Cardiac muscle cell (in vitro differentiated cells and primary cell): ENCODE data around the gene AHDC1. TPM values are rescaled to one million over a fixed set of nuclear protein-coding genes. Genes with fewer than 3 reads are reported as not detected.
A peak's percentile ranks its signal among the peaks of the same experiment; 100 is the strongest.

Source experiments
- DNase-seq, 2 donors: peaks; one replicate each; pipeline versions ENCODE4 v3.0.0 to v3.0.0-alpha.2; 2010 to 2017; ENCODE audit warnings: low read depth in 1 of 2, low spot score in 1 of 2
- H3K27ac ChIP-seq: fragments of 200-600 bp; sonication (generic); 2 replicates; pipeline ENCODE4 v1.5.1; 2016
- H3K27me3 ChIP-seq: fragments of 200-600 bp; sonication (generic); 2 replicates; pipeline ENCODE4 v1.6.0; 2016; ENCODE audit warnings: control low read depth
- H3K36me3 ChIP-seq: fragments of 200-600 bp; sonication (generic); 2 replicates; pipeline ENCODE4 v1.5.1; 2016; ENCODE audit warnings: control low read depth
- H3K4me1 ChIP-seq: fragments of 200-600 bp; sonication (generic); 2 replicates; pipeline ENCODE4 v1.8.1; 2017; ENCODE audit warnings: low read depth, mild to moderate bottlenecking, mixed run types
- H3K4me3 ChIP-seq: fragments of 200-600 bp; sonication (generic); 2 replicates; pipeline ENCODE4 v1.5.1; 2016; ENCODE audit warnings: mild to moderate bottlenecking
- H3K9me3 ChIP-seq: fragments of 200-600 bp; sonication (generic); 2 replicates; pipeline ENCODE4 v1.5.1; 2017; ENCODE audit warnings: low read depth, mild to moderate bottlenecking, control low read depth
- polyA plus RNA-seq: library from polyadenylated mRNA; unstranded; fragments of >200 nt; fragmentation: Nextera tagmentation; extraction: Ambion mirVana; gene quantifications from 2 replicates; pipeline ENCODE4 v1.2.1, GENCODE V29; 2016
- total RNA-seq: library from RNA; depleted of rRNA; stranded (reverse); fragments of >200 nt; gene quantifications from 2 replicates; pipeline ENCODE4 v1.2.3, GENCODE V29; 2016
- TF ChIP-seq, protein P1 (sequence below): IDR thresholded peaks from 2 replicates; pipeline ENCODE4 v1.5.1; 2012; ENCODE audit warnings: low read depth, mild to moderate bottlenecking, low read length

AHDC1 gene
- total and polyA plus RNA-seq, 2 experiments from 2014 or later = 16.3 to 58.1 TPM

DNA sequence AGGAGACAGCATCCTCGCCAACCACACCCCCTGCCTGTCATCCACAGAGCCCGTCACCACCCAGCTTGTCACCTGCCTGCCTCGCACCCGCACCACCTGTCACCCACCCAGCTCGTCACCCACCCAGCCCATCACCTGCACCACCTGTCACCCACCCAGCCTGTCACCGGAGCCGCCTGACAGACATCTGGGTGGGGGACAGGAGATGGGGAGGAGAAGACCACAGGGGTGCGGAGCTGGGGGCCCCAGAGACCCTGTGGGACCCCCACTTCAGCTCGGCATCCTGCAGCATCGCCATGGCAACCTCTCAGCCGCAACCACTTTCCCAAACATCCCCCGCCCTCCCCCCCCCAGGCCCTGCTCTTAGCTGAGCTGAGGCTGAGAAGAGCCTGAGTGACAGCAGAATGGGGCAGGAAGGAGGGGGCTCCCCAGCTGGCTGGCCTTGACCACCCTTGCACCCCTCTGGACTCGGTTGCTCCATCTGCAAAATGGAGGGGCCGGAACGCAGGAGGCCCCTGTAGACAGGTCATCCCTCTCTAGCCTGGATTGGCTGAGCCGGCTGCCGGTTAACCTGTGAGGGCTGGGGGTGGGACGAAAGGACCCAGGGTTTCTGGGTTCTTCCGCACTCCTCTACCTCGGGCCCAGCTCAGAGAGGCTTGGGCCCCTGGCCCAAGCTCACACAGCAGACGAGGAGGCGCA lies 11.6 kb downstream of the AHDC1 start:
- H3K27me3 ChIP-seq = no peaks in the 10 kb centered on the region
- DNase-seq = no peak
- H3K9me3 ChIP-seq = no peaks in the 10 kb centered on the region
- H3K36me3 ChIP-seq = no peaks in the 10 kb centered on the region
- H3K4me3 ChIP-seq = no peak overlapping the region
- peaks cover 58% of the 10 kb centered on the region for H3K4me1 ChIP-seq
- TF ChIP-seq, protein P1, sequence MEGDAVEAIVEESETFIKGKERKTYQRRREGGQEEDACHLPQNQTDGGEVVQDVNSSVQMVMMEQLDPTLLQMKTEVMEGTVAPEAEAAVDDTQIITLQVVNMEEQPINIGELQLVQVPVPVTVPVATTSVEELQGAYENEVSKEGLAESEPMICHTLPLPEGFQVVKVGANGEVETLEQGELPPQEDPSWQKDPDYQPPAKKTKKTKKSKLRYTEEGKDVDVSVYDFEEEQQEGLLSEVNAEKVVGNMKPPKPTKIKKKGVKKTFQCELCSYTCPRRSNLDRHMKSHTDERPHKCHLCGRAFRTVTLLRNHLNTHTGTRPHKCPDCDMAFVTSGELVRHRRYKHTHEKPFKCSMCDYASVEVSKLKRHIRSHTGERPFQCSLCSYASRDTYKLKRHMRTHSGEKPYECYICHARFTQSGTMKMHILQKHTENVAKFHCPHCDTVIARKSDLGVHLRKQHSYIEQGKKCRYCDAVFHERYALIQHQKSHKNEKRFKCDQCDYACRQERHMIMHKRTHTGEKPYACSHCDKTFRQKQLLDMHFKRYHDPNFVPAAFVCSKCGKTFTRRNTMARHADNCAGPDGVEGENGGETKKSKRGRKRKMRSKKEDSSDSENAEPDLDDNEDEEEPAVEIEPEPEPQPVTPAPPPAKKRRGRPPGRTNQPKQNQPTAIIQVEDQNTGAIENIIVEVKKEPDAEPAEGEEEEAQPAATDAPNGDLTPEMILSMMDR = no peak
- H3K27ac ChIP-seq = peak overlapping the region; percentile 64

- no peaks in the 10 kb centered on the region for H3K36me3 ChIP-seq
- no peak overlapping the region for H3K27ac ChIP-seq
- TF ChIP-seq, protein P1 = no peak
Measured at GRCh38 chr1:27591622-27592021, 12.3 kb downstream of the AHDC1 start.

GRCh38 chr1:27590917-27591508 lies 12.9 kb downstream of the AHDC1 start:
- H3K4me1 ChIP-seq = peaks cover 48% of the 10 kb centered on the region
- H3K27ac ChIP-seq = peak overlapping the region; percentile 64
- no peak overlapping the region for H3K4me3 ChIP-seq
- H3K9me3 ChIP-seq = no peaks in the 10 kb centered on the region
- no peaks in the 10 kb centered on the region for H3K27me3 ChIP-seq
- no peak for DNase-seq
- H3K36me3 ChIP-seq = no peaks in the 10 kb centered on the region
- TF ChIP-seq, protein P1 = no peak

More at GRCh38 chr1:27591622-27592021, 12.3 kb downstream of the AHDC1 start:
- no peaks in the 10 kb centered on the region for H3K9me3 ChIP-seq
- peaks cover 54% of the 10 kb centered on the region for H3K4me1 ChIP-seq
- no peak overlapping the region for H3K4me3 ChIP-seq
- no peaks in the 10 kb centered on the region for H3K27me3 ChIP-seq
- peak in 1 of 2 donors; percentile 48 for DNase-seq

DNA sequence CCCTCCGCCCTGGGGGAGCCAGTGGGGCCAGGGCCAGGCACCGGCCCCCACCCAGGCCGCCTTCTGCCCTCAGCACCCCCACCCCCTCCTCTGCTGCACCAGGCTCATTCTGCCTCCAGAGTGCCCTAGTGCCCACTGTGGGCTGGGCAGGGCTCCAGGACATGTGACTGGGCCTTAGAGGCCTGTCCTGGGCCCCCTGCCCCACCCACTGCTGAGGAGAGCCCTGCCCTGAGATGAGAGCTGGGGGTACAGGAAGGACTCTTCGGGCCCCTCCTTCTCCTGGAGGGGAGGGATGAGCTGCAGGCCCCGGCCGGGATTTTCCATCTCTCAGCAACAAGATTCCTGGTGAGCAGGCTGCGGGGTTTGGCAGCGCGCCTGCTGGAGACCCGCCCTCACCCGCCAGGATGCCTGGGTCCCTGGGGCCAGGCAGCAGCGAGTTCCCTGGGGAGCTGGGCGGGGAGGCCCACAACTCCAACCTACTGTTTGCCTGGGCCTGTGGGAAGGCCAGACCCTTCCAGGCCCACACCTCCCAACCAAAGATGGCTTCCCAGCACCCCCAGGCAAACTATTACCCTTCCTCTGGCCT lies 14.0 kb downstream of the AHDC1 start:
- DNase-seq = peak; percentile 53 to 57
- Histone ChIP-seq H3K9me3 (no peaks in the 10 kb centered on the region), H3K4me1 (peaks cover 40% of the 10 kb centered on the region), H3K36me3 (no peaks in the 10 kb centered on the region), H3K27me3 (no peaks in the 10 kb centered on the region), H3K27ac (peak overlapping the region; percentile 64), H3K4me3 (no peak overlapping the region)
- TF ChIP-seq, protein P1 = no peak

DNA sequence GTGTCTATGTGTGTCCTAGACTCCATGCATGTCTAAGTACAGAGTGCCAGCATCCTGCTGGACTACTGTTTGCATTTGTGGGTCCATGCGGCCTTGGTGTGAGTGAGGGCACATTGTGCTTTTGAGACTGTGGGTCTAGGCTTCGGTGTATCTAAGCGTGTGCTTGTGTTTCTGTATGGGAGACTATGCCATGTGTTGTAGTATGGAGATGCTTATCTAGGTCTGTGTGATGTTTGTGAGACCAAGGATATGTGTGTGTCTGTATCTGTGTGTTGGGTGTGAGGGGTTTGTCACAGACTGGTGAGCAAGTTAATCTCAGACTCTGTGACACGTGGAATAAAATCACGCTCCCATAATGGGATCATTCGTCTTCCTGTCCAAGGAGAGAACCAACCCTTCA lies 14.5 kb downstream of the AHDC1 start:
- no peaks in the 10 kb centered on the region for H3K36me3 ChIP-seq
- no peaks in the 10 kb centered on the region for H3K27me3 ChIP-seq
- DNase-seq = no peak
- TF ChIP-seq, protein P1 = no peak
- peaks cover 35% of the 10 kb centered on the region for H3K4me1 ChIP-seq
- no peaks in the 10 kb centered on the region for H3K9me3 ChIP-seq
- H3K4me3 ChIP-seq = no peak overlapping the region
- peak overlapping the region; percentile 64 for H3K27ac ChIP-seq
